Occipital lobe (tissue), 2 donors: ENCODE results near the gene CEBPE. TPM values are rescaled to one million over a fixed set of nuclear protein-coding genes. Genes with fewer than 3 reads are reported as not detected.

Experiments used
- DNase-seq: peaks from one replicate; lab custom pipeline; 2025; lab: John Stamatoyannopoulos, UW
- total RNA-seq: library from RNA; depleted of rRNA; stranded (reverse); fragments of >200 nt; gene quantifications from one replicate; pipeline ENCODE4 v1.2.3, GENCODE V29; 2014

The CEBPE gene
- total RNA-seq, 1 donor from 2014 or later: 0.31 TPM

- no peak for DNase-seq
Observed at GRCh38 chr14:23143911-23144310, 24.9 kb upstream of the CEBPE start.

DNA sequence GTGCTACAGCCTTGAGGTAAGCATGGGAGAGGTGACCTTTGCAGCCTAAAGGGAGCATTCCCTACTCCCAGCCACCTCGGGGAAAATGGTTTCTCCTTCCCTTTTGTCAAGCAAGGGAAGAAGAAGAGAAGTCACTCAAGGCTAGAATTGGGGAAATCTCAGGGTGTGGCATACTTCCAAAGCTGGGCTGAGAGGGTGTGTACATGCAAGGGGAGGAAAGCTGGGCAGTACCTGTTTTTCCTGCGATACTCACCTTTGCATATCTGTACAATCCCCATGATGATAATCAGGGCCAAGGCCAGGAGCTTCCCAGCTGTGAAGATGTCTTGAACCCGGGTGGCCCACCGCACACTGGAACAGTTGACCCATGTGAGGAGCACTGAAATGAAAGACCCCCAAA lies 23.8 kb upstream of the CEBPE start:
- no peak for DNase-seq

GRCh38 chr14:23141706-23142444 lies 22.8 kb upstream of the CEBPE start:
- no peak for DNase-seq

DNA sequence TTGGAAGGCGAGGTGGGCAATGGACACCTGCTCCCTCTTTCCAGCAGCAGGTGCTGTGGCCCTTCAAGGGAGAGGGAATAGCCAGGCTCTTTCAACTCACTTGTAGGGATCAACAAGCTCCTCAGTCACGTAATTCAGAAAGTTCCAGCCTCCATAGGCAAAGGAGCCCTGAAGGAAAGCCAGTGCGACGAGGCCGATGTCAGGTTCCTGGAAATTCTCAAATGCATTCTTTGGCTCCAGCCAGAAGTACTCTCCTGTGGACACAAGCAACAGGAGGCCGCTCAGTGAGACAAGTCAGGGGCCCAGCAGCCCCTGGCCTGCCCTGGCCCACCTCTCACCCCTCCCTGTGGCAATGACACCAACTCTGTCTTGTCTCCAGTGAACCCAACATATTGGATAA lies 21.3 kb upstream of the CEBPE start:
- DNase-seq: no peak

- DNase-seq: no peak
Observed at GRCh38 chr14:23139874-23140273, 20.8 kb upstream of the CEBPE start.

- DNase-seq: no peak
Observed at GRCh38 chr14:23137813-23138535, 18.9 kb upstream of the CEBPE start.

- DNase-seq: no peak
Observed at GRCh38 chr14:23137192-23137812, 18.2 kb upstream of the CEBPE start.

DNA sequence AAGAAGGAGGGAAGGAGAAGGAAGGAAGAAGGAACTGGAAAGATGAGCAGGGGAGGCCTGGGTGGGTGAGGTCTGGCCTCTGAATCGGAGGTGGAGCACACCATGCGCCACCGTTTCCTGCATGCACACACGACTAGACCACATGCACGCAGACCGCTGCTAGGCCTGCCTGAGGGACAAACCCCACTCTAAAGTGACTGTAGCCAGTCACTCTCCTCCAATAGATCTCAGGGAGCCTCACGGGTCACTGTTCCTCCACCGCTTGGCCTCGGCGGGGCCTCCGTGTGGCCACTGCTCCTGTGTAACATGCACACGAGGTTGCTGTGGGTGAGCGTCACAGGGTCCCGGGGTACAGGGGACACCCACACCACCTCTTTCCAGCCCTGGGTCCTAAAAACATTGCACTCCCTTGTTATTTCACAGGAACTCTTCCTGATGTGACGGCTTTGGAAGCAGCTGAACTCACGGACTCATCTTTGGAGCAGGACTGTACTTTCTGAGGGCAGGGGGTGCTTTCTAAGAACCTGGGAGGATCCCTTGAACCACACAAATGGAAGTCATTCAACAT lies 17.6 kb upstream of the CEBPE start:
- DNase-seq: no peak

- no peak for DNase-seq
Observed at GRCh38 chr14:23132970-23133369, 13.9 kb upstream of the CEBPE start.

DNA sequence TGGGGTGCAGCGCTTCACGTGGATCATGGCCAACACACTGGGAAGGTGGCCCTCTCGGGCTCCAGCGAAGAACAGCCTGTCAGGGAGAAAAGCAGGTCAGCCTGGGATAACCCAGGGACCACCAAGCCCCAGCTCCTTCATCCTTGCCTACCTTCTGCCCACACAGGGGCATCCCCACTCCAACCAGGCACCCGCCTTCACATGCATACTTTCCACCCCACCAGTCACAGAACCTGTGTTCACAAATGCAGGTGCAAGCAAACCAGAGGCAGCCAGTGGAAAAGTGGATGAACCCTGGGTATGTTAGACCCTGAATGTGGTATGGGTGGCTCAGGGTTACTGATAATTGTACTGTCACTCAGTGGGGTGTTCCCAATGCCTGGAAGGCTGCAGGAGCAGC lies 12.4 kb upstream of the CEBPE start:
- no peak for DNase-seq

GRCh38 chr14:23130871-23131270 lies 11.8 kb upstream of the CEBPE start:
- no peak for DNase-seq

DNA sequence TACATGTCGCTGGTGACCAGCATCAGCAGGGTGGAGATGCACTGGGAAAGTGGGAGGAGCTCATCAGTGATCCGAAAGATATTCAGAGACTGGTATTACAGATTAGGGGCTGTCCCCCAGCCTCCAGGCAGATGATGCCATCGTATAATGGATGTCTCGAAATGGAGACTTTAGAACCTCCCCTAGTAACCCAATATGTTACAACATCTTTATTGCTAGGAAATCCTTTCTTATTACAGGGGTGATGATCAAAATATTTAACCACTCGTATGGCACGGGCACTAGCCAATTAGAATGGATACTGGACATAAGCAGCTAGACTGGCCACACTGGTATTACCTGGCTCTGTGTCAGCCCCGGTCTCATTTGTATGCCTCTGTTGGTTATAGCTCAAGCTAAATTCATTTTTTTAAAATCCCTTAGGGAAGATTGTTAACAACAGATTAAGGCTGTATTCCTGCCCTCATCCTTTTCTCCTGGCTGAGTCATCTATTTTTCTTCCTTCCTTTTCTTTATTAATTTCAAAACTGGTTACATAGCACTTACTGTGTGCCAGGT lies 10.8 kb upstream of the CEBPE start:
- no peak for DNase-seq

DNA sequence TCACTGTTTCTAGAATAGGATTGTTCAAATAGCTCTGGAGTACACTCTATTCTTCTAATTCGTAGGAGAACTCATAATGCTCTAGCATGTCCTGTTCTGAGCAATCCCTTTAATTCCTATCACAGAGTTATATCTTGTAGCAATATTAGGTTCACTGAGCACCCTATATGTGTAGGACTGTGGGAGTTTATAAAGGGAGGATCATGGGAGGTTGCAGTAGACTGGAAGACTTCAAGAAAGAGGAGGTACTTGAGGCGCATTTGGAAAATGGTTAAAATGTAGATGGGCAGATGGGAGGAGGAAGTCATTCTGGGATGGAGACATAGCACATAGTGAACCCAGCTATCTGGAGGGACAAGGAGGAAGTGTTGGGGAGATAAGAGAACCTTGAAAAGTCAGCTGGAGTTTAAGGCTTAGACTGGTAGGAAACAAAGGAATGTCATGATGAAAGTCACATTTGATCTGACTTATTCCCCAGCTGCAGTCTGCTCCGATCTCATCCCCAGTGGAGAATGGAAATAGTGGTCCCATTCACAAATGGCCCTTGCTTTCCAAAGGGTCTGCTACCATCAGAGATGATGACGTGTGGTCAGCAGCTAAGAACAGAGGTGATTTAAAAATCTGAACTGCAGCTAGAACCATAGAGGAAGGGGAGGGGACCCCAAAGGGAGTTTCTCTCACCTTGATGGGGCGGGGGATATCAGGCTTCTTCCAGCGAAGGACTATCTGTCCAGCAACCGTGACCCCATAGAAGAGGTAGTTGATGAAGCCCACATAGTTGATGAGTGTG lies 10.1 kb upstream of the CEBPE start:
- DNase-seq: no peak

- no peak for DNase-seq
Observed at GRCh38 chr14:23127861-23128260, 8.8 kb upstream of the CEBPE start.

DNA sequence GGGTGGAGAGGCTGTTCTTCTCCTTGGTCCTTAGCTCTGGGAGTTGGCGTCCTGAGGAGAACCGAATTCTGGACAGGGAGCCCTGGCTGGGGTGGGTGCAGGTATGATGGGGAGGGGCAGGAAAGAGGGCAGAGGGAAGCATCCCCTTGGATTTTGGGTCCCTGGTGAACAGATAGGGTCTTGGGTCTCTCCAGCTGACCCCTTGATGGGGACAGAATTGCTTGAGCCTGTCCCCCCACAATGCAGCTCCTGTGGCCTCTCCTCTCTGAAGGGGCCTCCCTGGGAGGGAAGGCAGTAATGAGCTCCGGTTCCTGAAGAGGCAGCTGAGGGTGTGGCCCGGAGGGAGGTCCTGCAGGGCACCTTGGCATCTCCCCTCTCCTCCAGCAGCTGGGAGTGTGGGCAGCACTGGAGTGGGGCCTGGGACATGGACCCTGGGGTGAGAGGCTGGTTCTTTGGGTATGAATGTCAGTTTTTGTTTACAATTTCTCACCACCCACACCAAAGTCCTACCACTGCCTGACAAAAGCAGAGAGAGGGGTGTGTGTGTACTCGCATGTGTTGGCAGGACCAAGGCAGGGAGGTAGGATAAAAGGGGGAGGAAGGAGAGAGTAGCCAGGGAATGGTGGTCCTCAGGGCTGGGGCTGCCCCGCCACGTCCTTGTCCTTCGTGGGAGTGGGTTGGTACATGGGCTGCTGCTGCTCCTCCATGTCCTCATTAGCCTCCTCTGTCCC lies 7.7 kb upstream of the CEBPE start:
- no peak for DNase-seq

DNA sequence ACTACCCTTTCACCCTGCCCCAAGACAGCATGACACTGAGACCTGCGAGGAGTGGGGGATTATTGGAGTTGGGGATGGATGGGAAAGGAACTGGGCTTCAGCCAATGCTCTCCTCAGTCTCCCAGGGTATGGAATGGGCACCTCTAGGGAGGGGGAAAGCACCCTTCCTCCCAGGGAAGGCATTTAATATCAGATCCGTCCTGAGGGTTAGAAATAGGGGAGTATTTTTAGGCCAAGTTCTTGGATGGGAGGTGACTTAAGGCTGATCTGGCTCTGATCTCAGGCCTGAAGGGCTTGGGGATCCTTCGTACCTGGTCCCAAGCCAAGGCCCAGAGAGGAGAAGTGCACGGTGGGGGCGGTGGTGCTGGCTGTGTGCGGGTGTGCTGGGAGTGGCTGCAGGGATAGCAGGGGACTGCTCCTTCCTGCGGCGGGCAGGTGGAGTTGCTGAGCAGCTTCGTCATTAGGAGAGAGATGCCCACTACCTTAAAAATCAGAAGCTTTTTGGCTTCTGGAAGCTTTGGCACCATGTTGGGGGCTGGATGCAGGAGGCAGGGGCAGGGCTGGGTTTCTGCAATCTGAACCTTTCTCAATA lies 7.0 kb upstream of the CEBPE start:
- DNase-seq: no peak

GRCh38 chr14:23125011-23125410 lies 6.0 kb upstream of the CEBPE start:
- no peak for DNase-seq

GRCh38 chr14:23124337-23124954 lies 5.4 kb upstream of the CEBPE start:
- DNase-seq: no peak

DNA sequence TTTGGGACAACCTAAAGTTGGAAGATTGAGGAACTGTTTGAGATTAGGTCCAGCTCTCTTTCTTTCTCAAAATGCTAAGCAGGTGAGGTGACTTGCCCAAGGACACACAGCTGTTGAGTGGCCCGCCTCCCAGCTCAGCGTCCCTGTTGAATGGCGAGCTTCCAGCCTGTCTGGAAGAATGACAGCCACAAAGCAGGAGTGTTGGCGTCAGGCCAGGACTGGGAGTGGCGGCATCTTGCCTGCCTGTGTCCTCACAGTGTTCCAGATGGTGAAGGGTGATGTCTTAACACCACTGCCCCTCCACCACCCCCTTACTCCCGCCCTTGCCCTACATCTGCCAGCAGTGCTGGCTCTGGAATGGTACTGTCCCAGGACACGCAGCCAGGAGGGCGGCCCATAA lies 4.4 kb upstream of the CEBPE start:
- DNase-seq: no peak

- no peak for DNase-seq
Observed at GRCh38 chr14:23122086-23122485, 3.0 kb upstream of the CEBPE start.
